Measurements from ENCODE around the gene KLHL21. TPM values are rescaled to one million over a fixed set of nuclear protein-coding genes. Genes with fewer than 3 reads are reported as not detected.
A peak's percentile ranks its signal among the peaks of the same experiment; 100 is the strongest.

The KLHL21 gene
- total and polyA plus RNA-seq, 9 of the 15 experiments (the other 6 are each of a cell fraction or from before 2014, with no cell fraction given): 2.1 to 42.1 (median 17.5) TPM

- BruUV-seq (replicated peaks): no TSS peak
- ATAC-seq: no peak
- no peak overlapping the region for H3K4me2 ChIP-seq (ENCODE audit: insufficient read depth, low read length)
- peaks cover 14% of the 10 kb centered on the region; the same call in 1 of the 2 replicates for H4K20me1 ChIP-seq (replicated peaks; ENCODE audit: control insufficient read depth, insufficient read depth, low read length)
- H3K36me3 ChIP-seq (ENCODE audit: control insufficient read depth, insufficient read depth, low read length): peaks cover 71% of the 10 kb centered on the region
- H3K79me2 ChIP-seq (ENCODE audit: control insufficient read depth, insufficient read depth, low read length): peaks cover 36% of the 10 kb centered on the region
- intact Hi-C loops (cut with micrococcal nuclease) (loop anchor here (2.0 kb wide), 1 partner anchor 15 kb away; the partner anchor contains the start of gene PHF13), in situ Hi-C loops (cut with MboI) (no loop called here)
- peaks cover 12 to 46% of the 10 kb centered on the region in 2 experiments; a peak in 4 of 5 replicates for H3K4me1 ChIP-seq (replicated peaks in 1 of 2; ENCODE audit: control insufficient read depth in 2 of 2, insufficient read depth in 2 of 2, low read length in 2 of 2)
- no peak overlapping the region for H3K27ac ChIP-seq (ENCODE audit: extremely low read depth, low read depth, low read length)
- ChIA-PET POLR2A (interaction anchor here (2.1 kb wide), 1 partner anchor 24 kb away, joined by 6 read pairs; no protein-coding TSS in a partner anchor), CTCF (ENCODE audit: low intra/inter-chr PET ratio) (no interaction called here)
- H2AFZ ChIP-seq (ENCODE audit: low read depth, low read length): no peak overlapping the region
- no peaks in the 10 kb centered on the region for H3K27me3 ChIP-seq (ENCODE audit: control insufficient read depth in 2 of 2, insufficient read depth in 2 of 2, low read length in 2 of 2)
- TF ChIP-seq DLX4 (CRISPR knock-in tag; IDR thresholded peaks at IDR 0.05): no peak
- no peak for TF ChIP-seq HMGN3 (IDR thresholded peaks at IDR 0.05; ENCODE audit: borderline replicate concordance, extremely low read depth, insufficient read length, low read depth, low read length)
- TF ChIP-seq ZHX1 (conservative IDR thresholded peaks at IDR 0.05; ENCODE audit: low read length): no peak
- no peak for TF ChIP-seq U2AF2 (optimal IDR thresholded peaks at IDR 0.05; ENCODE audit: low read depth, low read length)
- no peak for TF ChIP-seq ZNF449 (CRISPR knock-in tag; IDR thresholded peaks at IDR 0.05)
- no peak for TF ChIP-seq RBBP5 (IDR thresholded peaks at IDR 0.05; ENCODE audit: borderline replicate concordance, insufficient read depth, low read length, poor library complexity, severe bottlenecking)
- no peak for TF ChIP-seq OTX1 (CRISPR knock-in tag; IDR thresholded peaks at IDR 0.05)
- TF ChIP-seq ZNF589 (CRISPR knock-in tag; IDR thresholded peaks at IDR 0.05; ENCODE audit: low read depth): no peak
- TF ChIP-seq MTA2 (IDR thresholded peaks at IDR 0.05; ENCODE audit: low read depth): no peak
- no peak for TF ChIP-seq GATAD2B (IDR thresholded peaks at IDR 0.05; ENCODE audit: borderline replicate concordance)
- no peak for TF ChIP-seq ZNF785 (CRISPR knock-in tag; IDR thresholded peaks at IDR 0.05)
- TF ChIP-seq MCM7 (IDR thresholded peaks at IDR 0.05): no peak
- TF ChIP-seq EP400 (IDR thresholded peaks at IDR 0.05): no peak
- TF ChIP-seq HIVEP1 (CRISPR knock-in tag; IDR thresholded peaks at IDR 0.05): no peak
- TF ChIP-seq SMC3 (conservative IDR thresholded peaks at IDR 0.05; ENCODE audit: insufficient read depth, low read depth, low read length): no peak
- DNase-seq (ENCODE audit: extremely low read depth in 1 of 4, low spot score in 3 of 4): no peak
- H3K4me3 ChIP-seq: no peak overlapping the region
- H3K9ac ChIP-seq (ENCODE audit: insufficient read depth in 1 of 2, low read depth in 2 of 2, low read length in 2 of 2): peak overlapping the region in 1 of 2 experiments; percentile 68; a peak in 2 of 4 replicates
- H3K9me3 ChIP-seq (replicated peaks; ENCODE audit: control insufficient read depth, insufficient read depth, low read depth, low read length): no peaks in the 10 kb centered on the region
- FAIRE-seq: no peak
- WGBS (ENCODE audit: insufficient coverage, low coverage, missing lambda C conversion rate): 93% methylated on average over 21 of the region's 21 CpGs
- no peaks in the 10 kb centered on the region for H3K9me1 ChIP-seq (ENCODE audit: control insufficient read depth, insufficient read depth, low read length)
These were observed 25.3 kb upstream of the KLHL21 start for GRCh38 chr1:6627841-6628545.
